HG03558 (cell line): ENCODE measurements around the gene HYPK.
"Not testable (repeated sequence)": the region's sequence is repeated elsewhere in the genome, so short reads cannot be mapped to it uniquely, and the experiment has no call there.

ENCODE experiments used
- ATAC-seq: cut with Tn5 transposase; IDR thresholded peaks from one replicate; pipeline ENCODE4 v1.9.1; 2021; ENCODE audit warnings: moderate number of reproducible peaks; ENCODE audit not compliant: unreplicated experiment; ENCODE audit errors: extremely low read depth

The HYPK gene

GRCh38 chr15:43794269-43795037 lies 5.9 kb upstream of the HYPK start:
- no peak for ATAC-seq

DNA sequence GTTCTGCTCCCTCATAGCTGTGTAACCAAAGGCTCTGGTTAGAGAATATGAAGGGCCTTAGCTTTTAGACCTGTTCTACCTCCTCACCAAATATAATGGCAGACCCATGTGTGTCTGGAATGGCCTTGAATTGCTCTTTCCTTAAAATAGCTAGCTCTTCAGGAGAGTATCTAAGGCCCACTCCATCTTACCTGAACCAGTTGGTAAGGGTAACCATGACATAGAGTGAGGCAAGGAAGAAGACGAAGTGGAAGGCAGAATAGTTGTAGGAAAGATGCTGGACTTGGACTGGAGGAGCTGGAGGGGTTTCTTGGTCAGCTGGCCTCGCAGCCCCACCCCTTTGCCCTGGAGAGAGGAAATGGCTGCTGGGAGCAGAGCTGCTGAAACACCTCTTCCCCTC lies 5.2 kb upstream of the HYPK start:
- no peak for ATAC-seq

- ATAC-seq = no peak
Measured at GRCh38 chr15:43795997-43796396, 4.4 kb upstream of the HYPK start.

DNA sequence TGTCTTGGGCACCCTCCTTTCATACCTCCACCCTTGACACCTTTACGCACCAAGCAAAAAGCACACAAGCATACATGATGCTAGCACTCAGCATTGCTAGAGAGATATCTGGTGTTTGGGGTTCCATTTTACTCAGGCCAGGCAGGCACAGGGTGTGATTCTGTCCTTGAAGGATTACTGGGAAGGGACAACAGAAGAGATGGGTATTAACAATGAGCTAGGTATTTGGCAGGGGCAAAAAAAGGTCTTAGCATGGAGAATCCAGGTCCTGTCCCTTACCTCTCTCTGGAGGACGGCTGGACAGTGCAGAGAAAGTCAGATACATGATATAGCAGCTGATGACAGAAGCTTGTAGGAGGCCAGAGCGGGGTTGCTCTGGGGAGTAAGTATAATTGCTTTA lies 3.8 kb upstream of the HYPK start:
- ATAC-seq = no peak

GRCh38 chr15:43799209-43799944 lies 1.0 kb upstream of the HYPK start:
- no peak for ATAC-seq

DNA sequence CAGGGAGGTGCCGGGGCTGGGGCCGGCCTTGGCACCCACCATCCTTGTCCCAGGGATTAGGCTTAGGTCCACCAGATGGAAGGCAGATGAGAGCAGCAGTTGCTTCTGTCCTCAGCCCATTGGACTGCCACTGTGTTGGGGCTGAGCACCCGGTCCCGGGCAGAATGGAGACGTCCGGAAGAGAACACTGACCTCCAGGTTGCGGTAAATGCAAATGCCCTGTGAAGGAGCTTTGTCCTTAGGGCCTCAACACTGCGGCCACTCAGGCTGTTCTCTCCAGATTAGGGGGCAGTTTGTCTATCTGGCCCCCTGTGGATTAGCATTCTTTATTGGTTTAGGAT lies 484 bp upstream of the HYPK start, which contains the start of gene SERINC4:
Gene SERINC4 (minus strand): TSS at position 276 of the 341 bp plus-strand sequence. CDS start 234 bp downstream, at position 42.
- no peak for ATAC-seq

DNA sequence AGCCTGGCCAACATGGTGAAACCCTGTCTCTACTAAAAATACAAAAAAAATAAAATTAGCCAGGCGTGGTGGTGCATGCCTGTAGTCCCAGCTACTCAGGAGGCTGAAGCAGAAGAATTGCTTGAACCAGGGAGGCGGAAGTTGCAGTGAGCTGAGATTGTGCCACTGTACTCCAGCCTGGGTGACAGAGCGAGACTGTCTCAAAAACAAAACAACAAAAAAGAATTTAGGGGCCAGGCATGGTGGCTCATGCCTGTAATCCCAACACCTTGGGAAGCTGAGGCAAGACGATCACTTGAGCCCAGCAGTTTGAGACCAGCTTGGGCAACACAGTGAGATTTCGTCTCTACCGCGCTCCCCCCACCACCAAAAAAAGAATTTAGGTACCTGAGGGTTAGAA lies 2.3 kb downstream of the HYPK start:
- ATAC-seq = not testable (repeated sequence)

- no peak for ATAC-seq
Measured at GRCh38 chr15:43808435-43808950, 8.1 kb downstream of the HYPK start.

GRCh38 chr15:43808960-43809678 lies 8.7 kb downstream of the HYPK start:
- no peak for ATAC-seq

GRCh38 chr15:43815064-43815463 lies 14.7 kb downstream of the HYPK start:
- ATAC-seq = not testable (repeated sequence)

- ATAC-seq = no peak
Measured at GRCh38 chr15:43821505-43821904, 21.1 kb downstream of the HYPK start.

GRCh38 chr15:43824302-43825246 lies 24.2 kb downstream of the HYPK start, which contains the start of gene MFAP1:
Gene MFAP1 (minus strand): TSS chr15:43824690. CDS start chr15:43824569, 121 bp downstream.
- peak; percentile 48 for ATAC-seq

GRCh38 chr15:43825305-43825704 lies 24.9 kb downstream of the HYPK start:
- ATAC-seq = not testable (repeated sequence)

DNA sequence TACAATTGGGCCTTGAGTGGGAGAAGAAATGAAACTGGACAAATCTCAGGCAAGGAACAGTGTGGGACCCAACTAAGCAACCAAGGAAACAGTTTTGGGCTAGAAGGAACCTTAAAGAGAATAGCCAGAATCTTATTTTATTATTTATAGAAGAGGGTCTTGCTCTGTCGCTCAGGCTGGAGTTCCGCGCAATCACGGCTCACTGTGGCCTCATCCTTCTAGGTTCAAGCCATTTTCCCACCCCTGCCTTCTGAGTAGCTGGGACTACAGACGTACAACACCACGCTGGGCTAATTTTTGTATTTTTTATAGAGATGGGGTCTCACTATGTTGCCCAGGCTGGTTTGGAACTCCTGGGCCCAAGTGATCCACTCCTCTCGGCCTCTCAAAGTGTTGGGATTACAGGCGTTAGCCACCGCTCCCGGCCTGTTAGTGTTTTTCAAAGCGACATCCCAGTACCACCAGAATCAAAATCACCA lies 25.7 kb downstream of the HYPK start:
- ATAC-seq = no peak

DNA sequence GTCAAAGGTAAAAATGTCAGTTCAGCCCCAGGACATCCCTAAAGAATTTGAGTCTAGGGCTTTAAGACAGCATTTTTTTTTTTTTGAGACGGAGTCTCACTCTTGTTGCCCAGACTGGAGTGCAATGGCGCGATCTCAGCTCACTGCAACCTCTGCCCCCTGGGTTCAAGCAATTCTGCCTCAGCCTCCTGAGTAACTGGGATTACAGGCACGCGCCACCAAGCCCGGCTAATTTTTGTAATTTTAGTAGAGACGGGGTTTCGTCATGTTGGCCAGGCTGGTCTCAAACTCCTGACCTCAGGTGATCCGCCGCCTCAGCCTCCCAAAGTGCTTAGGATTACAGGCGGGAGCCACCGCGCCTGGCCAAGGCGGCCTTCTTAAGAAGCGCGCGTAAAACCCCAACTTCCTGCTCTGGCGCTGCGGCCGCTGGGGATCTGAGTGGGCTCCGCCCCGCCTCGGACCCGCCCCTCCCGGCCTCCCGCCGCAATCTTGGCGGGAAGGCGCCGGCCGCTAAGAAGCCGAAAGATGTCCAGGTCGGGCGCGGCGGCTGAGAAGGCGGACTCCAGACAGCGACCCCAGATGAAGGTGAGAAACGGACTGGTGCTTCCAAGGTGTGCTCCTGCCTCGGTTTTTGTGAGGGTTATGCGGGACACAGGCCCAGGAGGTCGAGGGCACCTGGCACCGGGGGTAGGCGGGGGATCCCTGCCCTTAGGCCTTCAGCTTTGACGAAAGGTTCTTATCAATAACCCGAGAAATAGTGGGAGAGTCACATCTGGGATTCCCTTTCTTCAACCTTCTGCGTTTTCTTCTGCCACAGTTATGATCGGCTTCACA lies 26.3 kb downstream of the HYPK start, which contains the start of gene WDR76:
Gene WDR76 (plus strand): TSS at position 495 of the 834 bp plus-strand sequence. CDS start 31 bp downstream, at position 526.
- no peak for ATAC-seq

- no peak for ATAC-seq
Measured at GRCh38 chr15:43828061-43828657, 27.8 kb downstream of the HYPK start.

GRCh38 chr15:43829951-43830540 lies 29.6 kb downstream of the HYPK start:
- ATAC-seq = not testable (repeated sequence)
